Mucosa of rectum (tissue), 2 donors: Measurements from ENCODE around the gene XKR3.
"Not testable (repeated sequence)": the region's sequence is repeated elsewhere in the genome, so short reads cannot be mapped to it uniquely, and the experiment has no call there.

ENCODE experiments used
- H3K27ac ChIP-seq, 2 donors: one replicate each; pipeline ENCODE4 v1.7.0; 2013; ENCODE audit warnings: inconsistent platforms in 2 of 2, low read depth in 2 of 2, low read length in 2 of 2
- H3K27me3 ChIP-seq, 2 donors: one replicate each; pipeline ENCODE4 v1.7.0; 2013; ENCODE audit warnings: low read length in 2 of 2; ENCODE audit not compliant: control insufficient read depth in 2 of 2, insufficient read depth in 2 of 2
- H3K36me3 ChIP-seq, 2 donors: one replicate each; pipeline ENCODE4 v1.7.0; 2013; ENCODE audit warnings: low read length in 2 of 2; ENCODE audit not compliant: control insufficient read depth in 2 of 2, insufficient read depth in 2 of 2
- H3K4me1 ChIP-seq, 2 donors: one replicate each; pipeline ENCODE4 v1.7.0; 2013; ENCODE audit warnings: low read length in 2 of 2, mild to moderate bottlenecking in 1 of 2; ENCODE audit not compliant: control insufficient read depth in 2 of 2, insufficient read depth in 2 of 2
- H3K4me3 ChIP-seq, 2 donors: one replicate each; pipeline ENCODE4 v1.7.0; 2013; ENCODE audit warnings: low read length in 2 of 2
- H3K9ac ChIP-seq, 2 donors: one replicate each; pipeline ENCODE4 v1.7.0; 2013; ENCODE audit warnings: low read length in 2 of 2, low read depth in 1 of 2, mild to moderate bottlenecking in 1 of 2
- H3K9me3 ChIP-seq, 2 donors: one replicate each; pipeline ENCODE4 v1.7.0; 2013; ENCODE audit warnings: low read length in 2 of 2; ENCODE audit not compliant: control insufficient read depth in 2 of 2
- donor health status: healthy.
- donor health status: Normal muscosa, but diverticular disease.

Gene XKR3

GRCh38 chr22:16760416-16760815 is 64.8 kb downstream of the XKR3 start:
- not testable (repeated sequence) for H3K27ac ChIP-seq, H3K27me3 ChIP-seq, H3K9me3 ChIP-seq, H3K36me3 ChIP-seq, H3K4me1 ChIP-seq, H3K4me3 ChIP-seq, H3K9ac ChIP-seq

GRCh38 chr22:16749282-16749681 is 75.9 kb downstream of the XKR3 start:
- not testable (repeated sequence) for H3K9ac ChIP-seq, H3K4me3 ChIP-seq, H3K4me1 ChIP-seq, H3K9me3 ChIP-seq, H3K27me3 ChIP-seq, H3K36me3 ChIP-seq, H3K27ac ChIP-seq

GRCh38 chr22:16748160-16748929 is 76.9 kb downstream of the XKR3 start:
- not testable (repeated sequence) for H3K4me1 ChIP-seq, H3K9ac ChIP-seq, H3K4me3 ChIP-seq, H3K27me3 ChIP-seq, H3K27ac ChIP-seq, H3K36me3 ChIP-seq, H3K9me3 ChIP-seq

- not testable (repeated sequence) for H3K9ac ChIP-seq, H3K27me3 ChIP-seq, H3K4me1 ChIP-seq, H3K36me3 ChIP-seq, H3K27ac ChIP-seq, H3K4me3 ChIP-seq, H3K9me3 ChIP-seq
These were observed 77.7 kb downstream of the XKR3 start for GRCh38 chr22:16747266-16748159.

GRCh38 chr22:16734271-16734670 is 90.9 kb downstream of the XKR3 start:
- not testable (repeated sequence) for H3K36me3 ChIP-seq, H3K4me3 ChIP-seq, H3K9ac ChIP-seq, H3K4me1 ChIP-seq, H3K9me3 ChIP-seq, H3K27ac ChIP-seq, H3K27me3 ChIP-seq
